ENCODE data around the gene PROSER3.

Gene PROSER3

DNA sequence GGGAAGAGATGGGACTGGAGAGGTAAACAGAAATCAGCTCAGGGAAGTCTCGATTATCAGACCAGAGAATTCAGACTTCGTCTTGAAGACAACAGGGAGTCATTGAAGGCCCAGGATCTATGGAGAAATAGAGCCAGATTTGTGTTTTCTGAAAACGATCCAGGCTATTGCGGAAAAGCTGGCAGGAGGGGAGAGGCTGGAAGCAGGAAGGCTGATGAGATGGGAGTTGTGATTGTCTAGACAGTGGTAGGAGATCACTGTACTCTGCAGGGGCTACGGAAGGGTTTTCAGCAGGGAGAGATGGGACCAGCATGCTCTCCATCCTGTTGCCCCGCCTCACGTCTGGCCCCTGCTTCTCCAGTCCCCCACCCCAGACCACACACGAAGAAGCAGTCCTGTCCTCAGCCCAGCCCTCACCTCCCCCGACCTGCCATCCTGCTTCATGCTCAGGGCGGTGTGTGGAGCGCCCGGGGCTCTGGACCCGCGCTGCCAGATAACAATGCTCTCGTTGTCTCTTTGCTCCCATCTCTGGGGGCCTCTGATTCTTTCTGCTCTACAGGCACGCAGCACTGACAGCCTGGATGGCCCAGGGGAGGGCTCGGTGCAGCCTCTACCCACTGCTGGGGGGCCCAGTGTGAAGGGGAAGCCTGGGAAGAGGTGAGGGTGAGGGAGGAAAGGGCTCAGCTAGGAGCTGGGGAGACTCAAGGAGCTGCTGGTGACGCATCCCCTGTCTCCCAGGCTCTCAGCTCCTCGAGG lies 19.3 kb downstream of the PROSER3 start:
- DNase-seq (ENCODE audit: low read depth) = no peak

DNA sequence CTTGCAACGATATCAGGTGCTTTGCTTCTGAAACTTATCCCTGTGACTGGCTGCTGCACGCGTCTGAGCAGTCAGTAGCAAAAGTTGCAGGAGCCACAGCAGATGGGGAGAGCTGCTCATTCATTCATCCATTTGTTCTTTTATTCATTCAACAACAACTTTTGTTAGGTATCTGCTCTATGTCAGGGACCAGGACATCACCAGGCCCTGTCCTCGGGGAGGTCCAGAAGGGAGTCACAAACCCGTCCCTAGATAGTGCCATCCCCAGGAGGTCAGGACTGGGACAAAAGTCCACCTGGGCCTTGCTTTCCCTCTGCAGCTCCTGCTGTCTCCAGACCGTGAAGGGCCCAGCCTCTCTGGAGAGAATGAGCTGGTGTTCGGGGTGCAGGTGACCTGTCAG lies 20.0 kb downstream of the PROSER3 start:
- DNase-seq (ENCODE audit: low read depth) = no peak

DNA sequence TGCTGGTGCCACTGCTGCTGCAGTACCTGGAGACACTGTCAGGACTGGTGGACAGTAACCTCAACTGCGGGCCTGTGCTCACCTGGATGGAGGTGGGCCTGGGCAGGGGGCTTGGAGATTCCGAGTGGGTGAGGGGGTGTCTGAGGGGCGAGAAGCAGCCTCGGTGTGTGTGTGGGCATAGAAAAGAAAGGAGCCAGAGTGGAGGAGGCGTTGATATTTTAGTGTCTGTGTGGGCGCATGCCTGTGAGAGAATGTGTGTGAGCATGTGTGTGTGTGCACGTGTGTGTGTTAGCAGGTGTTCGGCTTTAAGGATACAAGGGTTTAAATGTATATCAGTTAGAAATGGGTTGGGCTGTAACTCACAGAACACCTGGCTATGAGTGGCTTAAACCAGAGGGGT lies 21.1 kb downstream of the PROSER3 start:
- no peak for DNase-seq (ENCODE audit: low read depth)

DNA sequence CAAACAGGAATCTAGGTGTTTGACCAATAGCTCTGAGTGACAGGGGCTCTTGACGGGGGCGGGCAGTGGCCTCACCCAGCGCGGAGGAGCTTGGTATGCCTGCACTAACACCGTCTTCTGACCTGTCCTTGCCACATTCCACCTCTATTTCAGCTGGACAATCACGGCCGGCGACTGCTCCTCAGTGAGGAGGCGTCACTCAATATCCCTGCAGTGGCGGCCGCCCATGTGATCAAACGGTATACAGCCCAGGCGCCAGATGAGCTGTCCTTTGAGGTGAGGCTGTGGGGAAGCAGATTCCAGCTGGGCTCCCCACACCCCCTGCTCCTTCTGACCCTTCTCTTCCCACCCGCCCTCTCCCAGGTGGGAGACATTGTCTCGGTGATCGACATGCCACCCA lies 22.1 kb downstream of the PROSER3 start:
- no peak for DNase-seq (ENCODE audit: low read depth)

DNA sequence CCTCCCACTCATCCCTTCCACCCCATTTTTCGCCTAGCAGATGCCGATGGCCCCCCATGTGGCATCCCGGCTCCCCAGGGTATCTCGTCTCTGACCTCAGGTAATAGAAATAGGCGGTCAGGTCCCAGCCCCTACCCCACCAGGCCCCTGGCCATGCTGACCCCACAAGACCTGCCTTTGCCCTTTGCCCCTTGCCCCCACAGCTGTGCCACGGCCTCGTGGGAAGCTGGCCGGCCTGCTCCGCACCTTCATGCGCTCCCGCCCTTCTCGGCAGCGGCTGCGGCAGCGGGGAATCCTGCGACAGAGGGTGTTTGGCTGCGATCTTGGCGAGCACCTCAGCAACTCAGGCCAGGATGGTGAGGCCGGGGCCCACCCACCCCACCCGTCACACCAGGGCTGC lies 22.7 kb downstream of the PROSER3 start:
- DNase-seq (ENCODE audit: low read depth) = no peak

DNA sequence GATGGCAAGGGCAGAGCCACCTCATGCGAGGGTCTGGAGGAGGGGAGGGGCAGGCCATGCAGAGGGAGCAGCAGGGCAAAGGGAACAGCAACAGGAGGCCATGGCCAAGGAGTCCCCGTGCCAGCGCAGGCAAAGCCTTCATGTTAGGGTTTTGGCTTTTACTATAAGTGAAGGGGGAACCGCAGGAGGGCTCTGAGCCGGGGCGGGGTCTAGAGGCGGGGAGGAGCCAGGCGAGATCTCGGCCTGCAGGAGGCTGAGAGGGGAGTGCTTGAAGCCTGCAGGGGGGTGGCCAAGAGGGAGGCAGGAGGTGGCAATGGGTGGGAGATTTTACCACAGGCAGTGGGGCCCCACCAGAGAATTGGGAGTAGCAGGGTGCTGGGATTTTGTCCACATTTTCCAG lies 23.7 kb downstream of the PROSER3 start:
- DNase-seq (ENCODE audit: low read depth) = no peak

DNA sequence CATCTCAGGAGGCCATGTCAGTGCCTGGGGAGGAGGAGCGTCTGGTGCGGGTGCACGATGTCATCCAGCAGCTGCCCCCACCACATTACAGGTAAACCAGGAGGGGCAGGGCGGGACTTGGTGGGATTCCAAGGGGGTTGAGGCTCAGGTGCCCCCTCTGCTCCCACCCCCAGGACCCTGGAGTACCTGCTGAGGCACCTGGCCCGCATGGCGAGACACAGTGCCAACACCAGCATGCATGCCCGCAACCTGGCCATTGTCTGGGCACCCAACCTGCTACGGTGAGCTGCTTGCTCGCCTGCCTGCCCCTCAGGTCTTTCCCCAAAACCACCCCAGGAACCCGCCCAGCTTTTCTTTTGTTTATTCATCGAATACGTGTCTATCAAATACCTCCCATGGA lies 24.6 kb downstream of the PROSER3 start:
- no peak for DNase-seq (ENCODE audit: low read depth)

DNA sequence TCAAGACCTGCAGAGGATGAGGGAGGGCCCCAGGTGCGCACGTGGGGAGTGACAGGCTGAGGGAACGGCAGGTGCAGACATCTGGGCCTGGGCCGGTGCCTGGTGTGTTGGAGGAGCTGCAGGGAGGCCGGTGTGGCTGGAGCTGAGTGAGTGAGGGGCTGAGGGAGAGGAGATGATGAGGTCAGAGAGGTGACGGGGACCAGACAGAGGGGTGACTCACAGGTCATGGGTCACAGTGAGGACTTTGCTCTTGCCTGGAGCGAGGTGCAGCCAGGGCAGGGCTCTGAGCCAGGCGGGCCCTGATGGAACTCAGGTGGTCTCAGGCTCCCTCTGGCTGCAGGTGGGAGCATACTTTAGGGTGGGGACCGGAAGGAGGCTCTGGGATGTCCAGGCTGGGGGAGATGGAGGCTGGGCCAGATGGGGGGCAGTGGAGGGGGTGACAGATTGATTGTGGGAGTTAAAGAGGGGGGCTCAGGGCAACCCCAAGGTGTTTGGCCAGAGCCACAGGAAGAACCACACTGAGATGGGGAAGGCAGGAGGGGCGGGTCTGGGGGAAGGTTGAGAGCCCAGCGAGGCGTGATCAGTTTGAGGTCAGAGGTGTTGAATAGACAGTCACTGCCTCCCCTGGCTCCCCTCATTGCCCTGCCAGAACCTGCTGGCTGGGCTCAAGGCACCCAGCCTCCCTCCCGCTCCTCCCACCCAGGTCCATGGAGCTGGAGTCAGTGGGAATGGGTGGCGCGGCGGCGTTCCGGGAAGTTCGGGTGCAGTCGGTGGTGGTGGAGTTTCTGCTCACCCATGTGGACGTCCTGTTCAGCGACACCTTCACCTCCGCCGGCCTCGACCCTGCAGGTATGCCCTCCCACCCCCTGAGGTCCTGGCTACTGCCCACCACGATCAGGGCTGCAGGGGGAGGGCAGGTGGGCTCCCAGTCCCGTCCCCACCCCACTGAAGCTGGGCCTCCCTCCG lies 25.8 kb downstream of the PROSER3 start:
- DNase-seq (ENCODE audit: low read depth) = no peak

DNA sequence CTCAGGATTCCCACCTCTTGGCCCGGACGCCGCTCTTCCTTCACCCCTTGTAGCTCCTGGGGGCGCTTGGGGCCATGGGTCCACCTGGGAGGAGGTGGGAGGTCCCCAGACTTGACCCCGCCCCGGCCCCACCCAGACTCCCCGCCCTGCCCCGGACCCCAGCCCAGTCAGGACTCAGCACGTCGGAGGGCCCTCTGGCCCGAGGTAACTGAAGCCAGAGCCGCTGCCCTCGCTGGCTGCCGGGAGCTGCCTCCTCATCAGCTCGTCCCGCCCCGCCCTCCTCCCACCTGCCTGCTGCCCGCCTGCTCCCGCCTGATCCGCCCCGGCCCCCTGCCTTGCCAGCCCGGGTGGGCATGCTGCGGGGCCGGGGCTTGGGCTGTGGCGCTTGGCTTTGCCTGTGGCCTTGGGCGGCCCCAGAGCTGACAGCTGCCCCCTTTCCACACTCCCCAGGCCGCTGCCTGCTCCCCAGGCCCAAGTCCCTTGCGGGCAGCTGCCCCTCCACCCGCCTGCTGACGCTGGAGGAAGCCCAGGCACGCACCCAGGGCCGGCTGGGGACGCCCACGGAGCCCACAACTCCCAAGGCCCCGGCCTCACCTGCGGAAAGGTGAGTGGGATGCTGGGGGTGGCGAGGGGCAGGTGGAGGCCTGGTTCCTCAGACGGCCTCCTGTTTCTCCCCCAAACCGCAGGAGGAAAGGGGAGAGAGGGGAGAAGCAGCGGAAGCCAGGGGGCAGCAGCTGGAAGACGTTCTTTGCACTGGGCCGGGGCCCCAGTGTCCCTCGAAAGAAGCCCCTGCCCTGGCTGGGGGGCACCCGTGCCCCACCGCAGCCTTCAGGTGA lies 26.7 kb downstream of the PROSER3 start:
- DNase-seq (ENCODE audit: low read depth) = no peak

DNA sequence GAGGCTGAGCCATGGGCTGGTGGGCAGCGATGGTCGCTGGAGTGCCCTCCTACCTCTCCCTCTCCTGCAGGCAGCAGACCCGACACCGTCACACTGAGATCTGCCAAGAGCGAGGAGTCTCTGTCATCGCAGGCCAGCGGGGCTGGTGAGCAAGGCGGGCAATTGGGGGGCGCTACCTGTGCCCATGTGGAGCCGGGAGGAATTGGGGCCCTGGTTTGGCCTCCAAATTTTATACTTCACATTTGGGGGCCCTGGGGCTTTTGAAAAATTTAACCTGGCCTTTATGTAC lies 27.3 kb downstream of the PROSER3 start:
- DNase-seq (ENCODE audit: low read depth) = no peak

DNA sequence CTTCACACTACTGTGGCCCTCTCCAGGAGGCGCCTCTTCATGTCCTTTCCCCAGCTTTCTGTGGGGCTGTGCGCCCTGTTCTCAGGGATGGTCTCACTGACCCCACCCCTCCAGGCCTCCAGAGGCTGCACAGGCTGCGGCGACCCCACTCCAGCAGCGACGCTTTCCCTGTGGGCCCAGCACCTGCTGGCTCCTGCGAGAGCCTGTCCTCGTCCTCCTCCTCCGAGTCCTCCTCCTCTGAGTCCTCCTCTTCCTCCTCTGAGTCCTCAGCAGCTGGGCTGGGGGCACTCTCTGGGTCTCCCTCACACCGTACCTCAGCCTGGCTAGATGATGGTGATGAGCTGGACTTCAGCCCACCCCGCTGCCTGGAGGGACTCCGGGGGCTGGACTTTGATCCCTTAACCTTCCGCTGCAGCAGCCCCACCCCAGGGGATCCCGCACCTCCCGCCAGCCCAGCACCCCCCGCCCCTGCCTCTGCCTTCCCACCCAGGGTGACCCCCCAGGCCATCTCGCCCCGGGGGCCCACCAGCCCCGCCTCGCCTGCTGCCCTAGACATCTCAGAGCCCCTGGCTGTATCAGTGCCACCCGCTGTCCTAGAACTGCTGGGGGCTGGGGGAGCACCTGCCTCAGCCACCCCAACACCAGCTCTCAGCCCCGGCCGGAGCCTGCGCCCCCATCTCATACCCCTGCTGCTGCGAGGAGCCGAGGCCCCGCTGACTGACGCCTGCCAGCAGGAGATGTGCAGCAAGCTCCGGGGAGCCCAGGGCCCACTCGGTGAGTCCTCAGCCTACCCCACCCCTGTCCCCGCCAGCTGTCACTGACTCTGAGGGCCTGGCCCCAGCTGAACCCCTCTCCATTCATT lies 28.6 kb downstream of the PROSER3 start:
- DNase-seq (ENCODE audit: low read depth) = no peak

DNA sequence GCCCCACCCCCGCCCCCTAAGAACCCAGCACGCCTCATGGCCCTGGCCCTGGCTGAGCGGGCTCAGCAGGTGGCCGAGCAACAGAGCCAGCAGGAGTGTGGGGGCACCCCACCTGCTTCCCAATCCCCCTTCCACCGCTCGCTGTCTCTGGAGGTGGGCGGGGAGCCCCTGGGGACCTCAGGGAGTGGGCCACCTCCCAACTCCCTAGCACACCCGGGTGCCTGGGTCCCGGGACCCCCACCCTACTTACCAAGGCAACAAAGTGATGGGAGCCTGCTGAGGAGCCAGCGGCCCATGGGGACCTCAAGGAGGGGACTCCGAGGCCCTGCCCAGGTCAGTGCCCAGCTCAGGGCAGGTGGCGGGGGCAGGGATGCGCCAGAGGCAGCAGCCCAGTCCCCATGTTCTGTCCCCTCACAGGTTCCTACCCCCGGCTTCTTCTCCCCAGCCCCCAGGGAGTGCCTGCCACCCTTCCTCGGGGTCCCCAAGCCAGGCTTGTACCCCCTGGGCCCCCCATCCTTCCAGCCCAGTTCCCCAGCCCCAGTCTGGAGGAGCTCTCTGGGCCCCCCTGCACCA lies 29.3 kb downstream of the PROSER3 start:
- no peak for DNase-seq (ENCODE audit: low read depth)

DNA sequence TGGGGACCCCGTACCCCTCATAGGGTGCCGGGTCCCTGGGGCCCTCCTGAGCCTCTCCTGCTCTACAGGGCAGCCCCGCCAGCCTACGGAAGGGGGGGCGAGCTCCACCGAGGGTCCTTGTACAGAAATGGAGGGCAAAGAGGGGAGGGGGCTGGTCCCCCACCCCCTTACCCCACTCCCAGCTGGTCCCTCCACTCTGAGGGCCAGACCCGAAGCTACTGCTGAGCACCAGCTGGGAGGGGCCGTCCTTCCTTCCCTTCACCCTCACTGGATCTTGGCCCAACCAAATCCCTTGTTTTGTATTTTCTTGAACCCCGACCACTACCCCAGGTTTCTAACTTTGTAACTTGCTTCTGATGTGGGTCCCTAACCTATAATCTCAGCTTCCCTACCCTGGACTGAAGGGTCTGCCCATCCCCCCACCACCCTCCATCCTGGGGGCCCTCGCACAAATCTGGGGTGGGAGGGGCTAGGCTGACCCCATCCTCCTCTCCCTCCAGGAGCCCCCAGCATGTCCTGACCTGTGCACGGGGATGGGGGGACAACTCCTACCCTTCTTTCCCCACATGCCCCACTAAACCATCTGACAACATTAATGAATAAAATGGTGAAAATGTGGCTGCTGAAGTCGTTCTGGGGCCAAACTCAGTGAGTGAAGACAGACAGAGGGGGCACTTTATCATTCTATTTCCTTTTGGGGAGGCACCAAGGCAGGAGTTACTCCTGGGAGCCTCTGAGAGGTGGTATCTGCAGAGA lies 30.4 kb downstream of the PROSER3 start:
- DNase-seq (ENCODE audit: low read depth) = no peak

DNA sequence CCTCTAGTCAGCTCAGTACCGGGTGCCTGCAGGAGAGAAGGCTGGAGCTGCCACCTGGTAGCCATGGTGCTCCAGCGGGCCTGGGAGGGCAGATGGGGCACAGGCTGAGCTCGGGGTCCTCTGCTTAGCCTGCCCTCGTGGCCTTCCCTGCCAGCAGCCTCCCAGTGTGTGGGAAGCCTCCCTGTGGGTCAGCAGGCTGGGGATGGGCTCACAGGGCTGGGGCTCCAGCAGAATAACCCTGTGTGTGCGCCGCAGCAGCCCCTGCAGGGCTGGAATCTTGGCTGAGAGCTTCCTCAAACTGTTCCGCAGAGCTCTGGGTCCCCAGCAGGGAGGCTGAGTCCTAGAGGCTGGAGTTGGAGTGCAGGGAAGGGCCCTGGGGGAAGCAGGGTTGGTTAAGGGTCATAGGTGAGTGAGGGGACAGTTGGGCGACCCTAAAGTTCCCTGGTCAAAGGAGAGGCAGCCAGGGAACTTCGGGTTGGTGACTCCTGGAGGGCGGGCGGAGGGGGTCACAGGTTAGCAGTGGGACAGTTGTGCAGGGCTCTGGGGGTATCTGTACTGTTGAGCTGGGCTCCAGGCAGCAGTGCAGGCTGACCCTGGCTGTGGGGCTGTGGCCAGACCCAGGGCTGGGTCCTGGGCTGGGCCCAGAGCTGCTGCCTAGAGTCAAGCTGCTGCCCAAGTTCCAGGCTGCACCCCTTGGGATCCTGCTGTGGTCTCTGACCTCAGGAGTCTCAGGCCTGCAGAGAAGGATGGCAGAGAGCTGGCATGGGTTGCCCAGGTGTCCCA lies 31.4 kb downstream of the PROSER3 start:
- DNase-seq (ENCODE audit: low read depth) = no peak

DNA sequence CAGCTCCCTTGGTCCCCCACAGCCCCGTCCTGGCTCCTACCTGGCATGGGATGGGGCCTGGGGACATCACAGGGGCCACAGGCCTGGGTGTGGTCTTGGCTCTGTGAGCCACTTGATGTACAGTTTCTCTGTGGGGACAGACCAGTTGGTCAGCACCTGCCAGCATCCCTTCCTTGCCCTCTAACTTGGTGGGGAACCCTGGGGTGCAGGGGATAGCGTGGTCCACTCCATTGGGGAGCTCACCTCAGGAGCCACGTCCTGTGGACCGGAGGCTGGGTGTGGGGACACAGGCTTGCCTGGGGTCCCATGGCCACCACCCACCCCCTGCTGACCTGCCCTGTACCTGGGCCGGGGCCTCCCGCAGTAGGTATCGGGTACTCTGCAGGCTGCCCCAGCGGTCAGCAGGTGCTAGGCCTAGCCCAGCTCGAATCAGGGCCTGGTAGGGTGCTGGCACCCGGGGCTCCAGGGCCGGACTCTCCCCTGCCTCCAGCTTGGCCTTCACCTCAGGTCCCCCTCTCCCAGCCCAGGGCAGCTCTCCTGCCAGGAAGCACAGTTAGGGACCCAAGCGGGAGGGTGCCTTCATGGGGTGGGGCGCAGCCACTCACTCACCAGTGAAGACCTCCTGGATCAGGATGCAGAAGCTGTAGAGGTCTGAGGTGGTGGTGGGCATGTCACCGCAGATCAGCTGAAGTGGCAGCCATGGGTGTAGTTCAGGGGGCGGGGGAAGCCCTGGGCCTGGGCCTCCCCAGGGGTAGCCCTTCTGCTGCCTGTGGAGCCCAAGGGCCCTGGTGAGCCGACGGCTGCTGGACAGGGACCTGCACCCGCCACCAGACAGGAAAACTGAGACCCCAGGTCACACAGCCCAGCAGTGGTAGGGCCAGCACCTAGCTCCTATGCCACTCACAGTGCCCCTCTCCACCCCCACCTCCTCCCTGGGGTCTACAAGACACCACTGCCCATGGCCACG lies 32.3 kb downstream of the PROSER3 start:
- no peak for DNase-seq (ENCODE audit: low read depth)

DNA sequence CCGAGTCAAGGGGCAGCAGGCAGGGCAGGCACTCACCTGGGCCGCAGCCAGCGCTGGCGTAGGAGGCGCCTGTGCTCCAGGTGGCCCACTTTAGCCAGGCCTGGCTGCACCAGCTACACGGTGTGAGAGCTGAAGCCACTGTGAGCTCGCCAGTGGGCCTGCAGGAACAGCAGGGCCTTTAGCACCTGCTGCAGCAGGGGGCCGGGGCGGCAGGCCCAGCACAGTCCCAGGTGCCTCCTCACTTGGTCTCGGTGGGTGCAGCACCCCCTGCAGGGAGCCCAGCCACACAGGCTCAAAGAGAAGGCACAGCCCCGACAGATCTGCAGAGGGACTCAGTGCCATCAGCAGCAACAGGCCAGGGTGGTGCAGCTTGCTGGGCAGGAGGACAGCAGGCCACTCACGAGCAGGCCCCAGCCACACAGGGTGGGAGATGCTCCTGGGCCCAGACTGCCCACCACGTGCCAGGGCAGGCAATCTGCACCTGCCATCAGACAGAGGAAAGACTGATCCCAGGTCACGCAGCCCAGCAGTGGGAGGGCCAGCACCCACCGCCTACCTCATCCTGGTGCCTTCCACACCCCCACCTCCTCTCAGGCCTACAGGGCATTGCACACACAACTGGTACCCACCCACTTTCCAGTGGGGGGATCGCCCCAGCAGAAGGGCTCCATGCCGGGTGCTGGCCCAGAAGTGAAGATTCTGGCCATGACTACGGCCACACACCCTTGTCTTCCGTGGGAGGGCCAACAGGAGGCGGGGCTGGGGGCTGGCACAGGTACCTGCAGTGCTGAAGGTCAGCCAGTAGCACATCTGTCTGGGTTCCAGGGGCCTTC lies 33.2 kb downstream of the PROSER3 start:
- DNase-seq (ENCODE audit: low read depth) = no peak

DNA sequence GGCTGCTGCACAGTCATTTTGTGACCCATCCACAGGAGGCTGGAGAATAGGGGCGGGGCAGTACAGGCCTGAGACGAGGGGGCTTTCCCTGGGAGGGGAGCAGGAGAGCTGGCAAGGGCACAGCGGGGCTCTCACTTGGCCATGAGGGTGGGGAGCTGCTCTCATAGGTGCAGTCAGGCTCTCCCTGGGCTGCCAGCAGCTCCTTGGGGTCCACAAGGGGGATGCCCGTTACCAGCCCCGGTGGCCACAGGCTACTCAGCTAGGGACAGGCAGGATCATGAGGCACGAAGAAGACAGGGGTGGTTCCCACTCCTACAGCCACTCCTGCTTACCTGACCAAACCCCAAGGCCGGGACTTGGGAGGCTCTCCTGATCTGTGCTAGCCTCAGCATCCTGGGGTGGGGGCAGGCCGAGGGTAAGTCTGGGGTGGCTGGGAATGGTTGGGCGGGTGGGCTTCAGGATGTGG lies 33.9 kb downstream of the PROSER3 start:
- no peak for DNase-seq (ENCODE audit: low read depth)
